Esophagus squamous epithelium (tissue), 5 donors: Measurements from ENCODE around the gene KCNMB2. TPM values are rescaled to one million over a fixed set of nuclear protein-coding genes. Genes with fewer than 3 reads are reported as not detected.

Source experiments
- DNase-seq: peaks from one replicate; lab custom pipeline; 2025; lab: John Stamatoyannopoulos, UW
- H3K27ac ChIP-seq, 4 donors: fragments of 200-600 bp; sonication (generic); one replicate each; pipeline ENCODE4 v1.5.1; 2016 to 2019; ENCODE audit warnings: mild to moderate bottlenecking in 1 of 4
- H3K27me3 ChIP-seq, 4 donors: fragments of 200-600 bp; sonication (generic); 1 replicate in 3 of 4; 2 replicates in 1 of 4; pipeline versions ENCODE4 v1.5.1 to v1.6.0; 2017 to 2021; ENCODE audit warnings: antibody characterized with exemption in 1 of 4
- H3K36me3 ChIP-seq, 3 donors: fragments of 200-600 bp; sonication (generic); one replicate each; pipeline ENCODE4 v1.5.1; 2016 to 2019
- H3K4me1 ChIP-seq, 3 donors: fragments of 200-600 bp; sonication (generic); one replicate each; pipeline ENCODE4 v1.5.1; 2017 to 2019
- H3K4me3 ChIP-seq, 4 donors: fragments of 200-600 bp; sonication (generic); 1 replicate in 3 of 4; 2 replicates in 1 of 4; pipeline ENCODE4 v1.5.1; 2016 to 2019; ENCODE audit warnings: mild to moderate bottlenecking in 2 of 4, moderate library complexity in 1 of 4
- H3K9me3 ChIP-seq, 3 donors: fragments of 200-600 bp; sonication (generic); one replicate each; pipeline ENCODE4 v1.5.1; 2016 to 2019
- POLR2A ChIP-seq, 4 donors: fragments of 450-650 bp; IDR thresholded peaks; one replicate each; pipeline ENCODE4 v1.6.1; 2017; ENCODE audit warnings: antibody characterized with exemption in 4 of 4, mild to moderate bottlenecking in 4 of 4, moderate library complexity in 3 of 4
- WGBS, 2 donors: methylation state at CpG; one replicate each; pipeline ENCODE4 v1.1.5; 2018; 5-methylcytosine and 5-hydroxymethylcytosine counted together
- intact Hi-C: fragments of 100-400 bp; cut with DNase I; formaldehyde crosslinking; loops from one replicate; pipeline ENCODE4 v1.15.0; 2022
- total RNA-seq, 4 donors: library from RNA; depleted of rRNA; stranded (reverse); fragments of >200 nt; gene quantifications; one replicate each; pipeline ENCODE4 v1.1.0, GENCODE V29; 2016
- TF ChIP-seq, protein P1 (sequence below), 6 experiments: fragments of 450-650 bp in 4 of 6; fragments of 200-600 bp in 2 of 6; sonication (generic) in 2 of 6; IDR thresholded peaks; one replicate each; pipeline ENCODE4 v1.5.1; 2016 to 2019; ENCODE audit warnings: antibody characterized with exemption in 6 of 6, mild to moderate bottlenecking in 4 of 6, moderate library complexity in 4 of 6
- donor health status: DM: yes; HTN: yes; CAD: no.

Gene KCNMB2
- total RNA-seq: under 1 TPM in 1 of 4 donors, not detected in 3; 0.19 TPM

GRCh38 chr3:178536211-178537079 lies at the start of gene KCNMB2:
Gene KCNMB2 (plus strand): TSS chr3:178536436.
- H3K27me3 ChIP-seq: peaks cover 0 to 23% (median 0%) of the 10 kb centered on the region in 4 donors
- intact Hi-C loops: no loop called here
- DNase-seq: no peak
- no peaks in the 10 kb centered on the region for H3K36me3 ChIP-seq
- peaks cover 0 to 19% (median 0%) of the 10 kb centered on the region in 3 donors for H3K4me1 ChIP-seq
- H3K9me3 ChIP-seq: no peaks in the 10 kb centered on the region
- no peak for TF ChIP-seq POLR2A (IDR thresholded peaks at IDR 0.05)
- TF ChIP-seq, protein P1, sequence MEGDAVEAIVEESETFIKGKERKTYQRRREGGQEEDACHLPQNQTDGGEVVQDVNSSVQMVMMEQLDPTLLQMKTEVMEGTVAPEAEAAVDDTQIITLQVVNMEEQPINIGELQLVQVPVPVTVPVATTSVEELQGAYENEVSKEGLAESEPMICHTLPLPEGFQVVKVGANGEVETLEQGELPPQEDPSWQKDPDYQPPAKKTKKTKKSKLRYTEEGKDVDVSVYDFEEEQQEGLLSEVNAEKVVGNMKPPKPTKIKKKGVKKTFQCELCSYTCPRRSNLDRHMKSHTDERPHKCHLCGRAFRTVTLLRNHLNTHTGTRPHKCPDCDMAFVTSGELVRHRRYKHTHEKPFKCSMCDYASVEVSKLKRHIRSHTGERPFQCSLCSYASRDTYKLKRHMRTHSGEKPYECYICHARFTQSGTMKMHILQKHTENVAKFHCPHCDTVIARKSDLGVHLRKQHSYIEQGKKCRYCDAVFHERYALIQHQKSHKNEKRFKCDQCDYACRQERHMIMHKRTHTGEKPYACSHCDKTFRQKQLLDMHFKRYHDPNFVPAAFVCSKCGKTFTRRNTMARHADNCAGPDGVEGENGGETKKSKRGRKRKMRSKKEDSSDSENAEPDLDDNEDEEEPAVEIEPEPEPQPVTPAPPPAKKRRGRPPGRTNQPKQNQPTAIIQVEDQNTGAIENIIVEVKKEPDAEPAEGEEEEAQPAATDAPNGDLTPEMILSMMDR (IDR thresholded peaks at IDR 0.05): no peak
- 9 to 11% methylated on average over 19 of the region's 19 CpGs for WGBS, 2 donors
- peak within 1 kb of the TSS in 3 of 4 donors; percentile 30 to 57 (median 36) for H3K4me3 ChIP-seq
- H3K27ac ChIP-seq: no peak within 1 kb of the TSS

DNA sequence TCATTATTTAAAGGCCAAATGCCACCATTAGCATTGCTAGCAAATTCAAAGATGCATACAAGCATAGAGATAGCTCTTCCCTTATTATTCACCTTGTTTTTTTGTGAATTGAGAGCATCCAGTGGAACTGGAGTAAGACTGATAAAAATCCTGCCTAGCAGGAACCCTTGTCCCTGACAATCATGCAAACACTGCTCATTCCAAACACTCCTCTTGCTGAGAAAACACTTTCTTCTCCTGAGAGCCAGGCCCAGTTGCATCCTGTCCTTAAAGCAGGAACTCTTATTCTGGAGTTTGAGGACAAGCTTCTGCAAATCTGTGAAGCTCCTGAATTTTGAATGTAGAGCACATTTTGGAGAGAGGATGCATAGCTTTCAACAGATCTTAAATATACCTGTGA lies 49.3 kb upstream of the KCNMB2 start:
- H3K27ac ChIP-seq: no peak overlapping the region
- intact Hi-C loops: no loop called here
- TF ChIP-seq, protein P1 (IDR thresholded peaks at IDR 0.05): no peak
- TF ChIP-seq POLR2A (IDR thresholded peaks at IDR 0.05): no peak
- H3K27me3 ChIP-seq: peaks cover 0 to 51% (median 0%) of the 10 kb centered on the region in 4 donors
- H3K9me3 ChIP-seq: no peaks in the 10 kb centered on the region
- H3K4me3 ChIP-seq: no peak overlapping the region
- no peaks in the 10 kb centered on the region for H3K4me1 ChIP-seq
- DNase-seq: no peak
- H3K36me3 ChIP-seq: no peaks in the 10 kb centered on the region

DNA sequence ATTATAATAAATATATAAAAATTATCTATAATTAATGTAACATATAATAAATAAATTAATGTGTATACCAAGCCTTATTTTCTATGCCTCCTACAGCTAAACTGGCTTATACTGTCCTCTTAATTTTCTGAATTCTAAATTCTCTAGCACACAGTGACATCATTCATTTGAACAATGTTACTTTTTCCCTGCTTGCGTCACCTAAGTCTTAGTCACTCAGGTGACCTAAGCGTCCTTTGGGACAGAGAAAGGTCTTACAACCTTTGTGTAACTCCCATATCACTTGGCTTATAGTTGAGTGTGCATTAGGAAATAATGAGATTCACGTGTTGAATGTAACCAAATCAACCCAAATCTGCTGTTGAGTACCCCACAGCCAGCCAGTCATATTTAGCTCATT lies 48.5 kb upstream of the KCNMB2 start:
- WGBS, 2 donors: 71 to 83% methylated on average over 3 of the region's 3 CpGs
- H3K27me3 ChIP-seq: peaks cover 0 to 43% (median 0%) of the 10 kb centered on the region in 4 donors
- H3K27ac ChIP-seq: no peak overlapping the region
- H3K4me3 ChIP-seq: no peak overlapping the region
- no peaks in the 10 kb centered on the region for H3K36me3 ChIP-seq
- H3K9me3 ChIP-seq: no peaks in the 10 kb centered on the region
- intact Hi-C loops: no loop called here
- no peaks in the 10 kb centered on the region for H3K4me1 ChIP-seq
- DNase-seq: no peak
- TF ChIP-seq, protein P1 (IDR thresholded peaks at IDR 0.05): no peak
- no peak for TF ChIP-seq POLR2A (IDR thresholded peaks at IDR 0.05)

DNA sequence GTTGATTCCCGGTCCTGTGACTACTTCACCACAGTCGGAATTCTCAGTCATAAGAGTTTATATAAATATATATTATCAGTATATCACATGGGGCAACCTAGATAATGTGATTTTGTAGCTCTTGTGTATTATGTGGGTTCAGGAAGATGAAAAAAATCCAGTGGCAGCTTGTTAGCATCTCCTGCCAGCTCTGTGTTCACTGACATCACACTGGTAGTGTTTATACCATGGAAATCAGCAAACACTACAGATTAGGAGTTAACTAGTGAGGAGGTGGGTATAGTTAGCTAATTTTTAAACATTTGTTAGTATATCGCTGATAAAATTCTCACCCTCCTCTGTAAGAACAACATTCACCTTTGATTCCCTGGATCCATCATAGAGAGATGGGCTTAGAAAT lies 44.5 kb upstream of the KCNMB2 start:
- intact Hi-C loops: no loop called here
- H3K27ac ChIP-seq: no peak overlapping the region
- no peaks in the 10 kb centered on the region for H3K36me3 ChIP-seq
- TF ChIP-seq, protein P1 (IDR thresholded peaks at IDR 0.05): no peak
- TF ChIP-seq POLR2A (IDR thresholded peaks at IDR 0.05): no peak
- peaks cover 0 to 2% (median 0%) of the 10 kb centered on the region in 3 donors for H3K9me3 ChIP-seq
- no peaks in the 10 kb centered on the region for H3K4me1 ChIP-seq
- no peak overlapping the region for H3K4me3 ChIP-seq
- H3K27me3 ChIP-seq: peaks cover 0 to 10% (median 0%) of the 10 kb centered on the region in 4 donors
- DNase-seq: no peak
- 91 to 92% methylated on average over 3 of the region's 3 CpGs for WGBS, 2 donors

- Histone ChIP-seq H3K27me3 (peaks cover 0 to 4% (median 0%) of the 10 kb centered on the region in 4 donors), H3K4me1 (no peaks in the 10 kb centered on the region), H3K27ac (no peak overlapping the region), H3K9me3 (peaks cover 0 to 4% (median 0%) of the 10 kb centered on the region in 3 donors), H3K4me3 (no peak overlapping the region), H3K36me3 (no peaks in the 10 kb centered on the region)
- intact Hi-C loops: no loop called here
- TF ChIP-seq POLR2A (IDR thresholded peaks at IDR 0.05): no peak
- TF ChIP-seq, protein P1 (IDR thresholded peaks at IDR 0.05): no peak
- no peak for DNase-seq
- WGBS, 2 donors: 71 to 73% methylated on average over 3 of the region's 3 CpGs
Measured at GRCh38 chr3:178492491-178492890, 43.7 kb upstream of the KCNMB2 start.
